H1 (cell line): ENCODE measurements around the gene BABAM2. TPM values are rescaled to one million over a fixed set of nuclear protein-coding genes. Genes with fewer than 3 reads are reported as not detected.

Experiments
- CTCF ChIA-PET: fragments of 300-600 bp; sonication (Branson Sonifier 250); formaldehyde crosslinking; loops from one replicate; lab custom pipeline; 2021; ENCODE audit not compliant: partially characterized antibody; lab: Charles Lee
- POLR2A ChIA-PET: fragments of 300-600 bp; sonication (Branson Sonifier 250); formaldehyde crosslinking; loops from one replicate; lab custom pipeline; 2021; ENCODE audit warnings: inconsistent platforms; ENCODE audit not compliant: partially characterized antibody; lab: Charles Lee
- DNase-seq, 2 experiments: peaks; one replicate each; pipeline versions ENCODE4 v3.0.0 to v3.0.0-alpha.2; 2010 to 2022; ENCODE audit warnings: low spot score in 2 of 2, low read depth in 1 of 2, mixed read lengths in 1 of 2
- FAIRE-seq: peaks from 2 replicates; lab custom pipeline; 2011; peaks lifted over from hg19 to GRCh38; lab: Jason Lieb, UNC
- H2AFZ ChIP-seq: 2 replicates; pipeline ENCODE4 v1.8.1; 2012; ENCODE audit warnings: low read length, inconsistent platforms
- H2AK5ac ChIP-seq: 2 replicates; pipeline ENCODE4 v1.6.1; 2013; ENCODE audit warnings: low read depth, low read length
- H2BK120ac ChIP-seq: replicated peaks from 2 replicates; pipeline ENCODE3; 2013; ENCODE audit warnings: low read depth, low read length, inconsistent platforms
- H2BK12ac ChIP-seq: 2 replicates; pipeline ENCODE4 v1.6.1; 2013; ENCODE audit warnings: low read depth, low read length
- H2BK15ac ChIP-seq: 2 replicates; pipeline ENCODE4 v1.6.1; 2013; ENCODE audit warnings: low read length
- H2BK20ac ChIP-seq: 2 replicates; pipeline ENCODE4 v1.6.1; 2013; ENCODE audit warnings: low read length
- H2BK5ac ChIP-seq: 2 replicates; pipeline ENCODE4 v1.6.1; 2013; ENCODE audit warnings: low read depth, low read length
- H3K14ac ChIP-seq: 2 replicates; pipeline ENCODE4 v1.6.1; 2013; ENCODE audit warnings: inconsistent platforms; ENCODE audit not compliant: insufficient read length
- H3K18ac ChIP-seq: 2 replicates; pipeline ENCODE4 v1.6.1; 2013; ENCODE audit warnings: low read length; ENCODE audit errors: extremely low read depth
- H3K23ac ChIP-seq: 2 replicates; pipeline ENCODE4 v1.6.1; 2013; ENCODE audit warnings: inconsistent platforms; ENCODE audit not compliant: insufficient read length
- H3K23me2 ChIP-seq: 2 replicates; pipeline ENCODE4 v1.6.1; 2013; ENCODE audit warnings: low read depth, low read length
- H3K27ac ChIP-seq: 2 replicates; pipeline ENCODE4 v1.6.1; 2011; ENCODE audit warnings: low read depth, low read length, inconsistent platforms
- H3K27me3 ChIP-seq, 4 experiments: replicated peaks in 1 of 4; 1 replicate in 1 of 4; 2 replicates in 3 of 4; pipeline versions ENCODE4 v1.6.1 to v1.8.1; 2011 to 2013; ENCODE audit warnings: low read length in 3 of 4, mild to moderate bottlenecking in 3 of 4, inconsistent platforms in 2 of 4, mixed read lengths in 2 of 4, moderate library complexity in 1 of 4; ENCODE audit not compliant: control insufficient read depth in 3 of 4, insufficient read depth in 3 of 4; ENCODE audit errors: extremely low read depth in 1 of 4
- H3K36me3 ChIP-seq, 4 experiments: 2 replicates each; pipeline versions ENCODE4 v1.6.1 to v1.8.1; 2011 to 2013; ENCODE audit warnings: mild to moderate bottlenecking in 4 of 4, low read length in 3 of 4, moderate library complexity in 2 of 4, control low read depth in 1 of 4, inconsistent platforms in 1 of 4; ENCODE audit not compliant: insufficient read depth in 4 of 4, control insufficient read depth in 2 of 4
- H3K4ac ChIP-seq: replicated peaks from 2 replicates; pipeline ENCODE3; 2013; ENCODE audit warnings: low read length, low read depth, mixed read lengths, inconsistent platforms; ENCODE audit not compliant: insufficient read length
- H3K4me1 ChIP-seq, 4 experiments: replicated peaks in 1 of 4; 1 replicate in 1 of 4; 2 replicates in 3 of 4; pipeline versions ENCODE4 v1.6.1 to v1.8.1; 2011 to 2013; ENCODE audit warnings: low read length in 3 of 4, inconsistent platforms in 2 of 4, mixed read lengths in 1 of 4; ENCODE audit not compliant: insufficient read depth in 4 of 4, control insufficient read depth in 3 of 4
- H3K4me2 ChIP-seq, 2 experiments: 2 replicates each; pipeline versions ENCODE4 v1.6.1 to v1.8.1; 2011 to 2013; ENCODE audit warnings: low read depth in 2 of 2, low read length in 2 of 2, control low read depth in 1 of 2, inconsistent platforms in 1 of 2, mild to moderate bottlenecking in 1 of 2; ENCODE audit not compliant: insufficient read depth in 1 of 2
- H3K4me3 ChIP-seq, 4 experiments: fragments of 200-600, 300-600 bp in 1 of 4; sonication (generic), shearing (Covaris generic), sonication (Bioruptor Twin) in 1 of 4; 2 replicates each; pipeline versions ENCODE4 v1.5.1 to v1.8.1; 2011 to 2016; ENCODE audit warnings: low read length in 4 of 4, low read depth in 3 of 4, control low read depth in 2 of 4, inconsistent platforms in 2 of 4, mild to moderate bottlenecking in 2 of 4, mixed read lengths in 1 of 4, moderate library complexity in 1 of 4; ENCODE audit not compliant: insufficient read depth in 2 of 4; ENCODE audit errors: extremely low read depth in 1 of 4
- H3K56ac ChIP-seq: replicated peaks from 2 replicates; pipeline ENCODE3; 2013; ENCODE audit warnings: low read depth, mild to moderate bottlenecking, mixed read lengths, low read length, inconsistent platforms; ENCODE audit not compliant: insufficient read length
- H3K79me1 ChIP-seq: 2 replicates; pipeline ENCODE4 v1.6.1; 2013; ENCODE audit warnings: low read depth, low read length, control low read depth
- H3K79me2 ChIP-seq, 2 experiments: 2 replicates each; pipeline versions ENCODE4 v1.6.1 to v1.8.1; 2012 to 2013; ENCODE audit warnings: low read length in 2 of 2, mild to moderate bottlenecking in 2 of 2, inconsistent platforms in 1 of 2; ENCODE audit not compliant: insufficient read depth in 2 of 2, control insufficient read depth in 1 of 2
- H3K9ac ChIP-seq, 4 experiments: replicated peaks in 1 of 4; 1 replicate in 1 of 4; 2 replicates in 3 of 4; pipeline versions ENCODE4 v1.6.1 to v1.8.1; 2011 to 2013; ENCODE audit warnings: low read depth in 3 of 4, low read length in 3 of 4, control low read depth in 2 of 4, mild to moderate bottlenecking in 2 of 4, moderate library complexity in 2 of 4, inconsistent platforms in 1 of 4; ENCODE audit errors: extremely low read depth in 1 of 4
- H3K9me3 ChIP-seq, 2 experiments: 2 replicates each; pipeline versions ENCODE4 v1.6.1 to v1.8.1; 2012 to 2013; ENCODE audit warnings: mild to moderate bottlenecking in 2 of 2, moderate library complexity in 2 of 2, control low read depth in 1 of 2, inconsistent platforms in 1 of 2, low read depth in 1 of 2, low read length in 1 of 2, mixed read lengths in 1 of 2; ENCODE audit not compliant: insufficient read depth in 2 of 2
- H4K20me1 ChIP-seq, 2 experiments: replicated peaks in 1 of 2; 2 replicates each; pipeline versions ENCODE3 to v1.8.1; 2011 to 2013; ENCODE audit warnings: inconsistent platforms in 2 of 2, low read length in 2 of 2, mild to moderate bottlenecking in 1 of 2; ENCODE audit not compliant: insufficient read depth in 2 of 2, control insufficient read depth in 1 of 2
- H4K5ac ChIP-seq: 2 replicates; pipeline ENCODE4 v1.6.1; 2013; ENCODE audit warnings: low read length, low read depth, mixed read lengths, inconsistent platforms; ENCODE audit not compliant: insufficient read length
- H4K8ac ChIP-seq: 2 replicates; pipeline ENCODE4 v1.8.0; 2013; ENCODE audit warnings: mild to moderate bottlenecking, moderate library complexity, low read length, inconsistent platforms; ENCODE audit not compliant: insufficient read depth; ENCODE audit errors: extremely low read depth
- H4K91ac ChIP-seq: replicated peaks from 2 replicates; pipeline ENCODE3; 2013; ENCODE audit warnings: low read length, mixed read lengths, inconsistent platforms; ENCODE audit not compliant: insufficient read length
- BACH1 ChIP-seq: IDR thresholded peaks from 2 replicates; pipeline ENCODE4 v1.6.1; 2012; ENCODE audit warnings: low read length, improper control_type of control experiment
- CBX5 ChIP-seq: fragments of 300-800, 300-1000 bp; sonication (generic); IDR thresholded peaks from 2 replicates; pipeline ENCODE4 v1.7.1; 2016; ENCODE audit warnings: antibody characterized with exemption, low read length, low read depth
- CTBP2 ChIP-seq: IDR thresholded peaks from 2 replicates; pipeline ENCODE4 v1.7.0; 2011; ENCODE audit warnings: borderline replicate concordance, mild to moderate bottlenecking, moderate library complexity, mixed read lengths, low read length; ENCODE audit not compliant: insufficient read depth, insufficient read length
- EP300 ChIP-seq, 2 experiments: IDR thresholded peaks; 1 replicate in 1 of 2; 2 replicates in 1 of 2; pipeline ENCODE4 v1.6.1; 2011 to 2012; ENCODE audit warnings: low read depth in 2 of 2, low read length in 2 of 2, mild to moderate bottlenecking in 2 of 2, borderline replicate concordance in 1 of 2, inconsistent platforms in 1 of 2, moderate library complexity in 1 of 2
- JUN ChIP-seq: IDR thresholded peaks from 2 replicates; pipeline ENCODE4 v1.6.1; 2011; ENCODE audit warnings: low read depth, mild to moderate bottlenecking, improper control_type of control experiment, low read length
- KDM4A ChIP-seq: IDR thresholded peaks from one replicate; pipeline ENCODE4 v1.7.1; 2012; ENCODE audit warnings: low read depth, mild to moderate bottlenecking, moderate library complexity, low read length, inconsistent platforms; ENCODE audit not compliant: severe bottlenecking
- KDM5A ChIP-seq: fragments of 200-600 bp; IDR thresholded peaks from 2 replicates; pipeline ENCODE4 v1.7.1; 2012; ENCODE audit warnings: mild to moderate bottlenecking, low read length, inconsistent platforms, mixed read lengths
- NANOG ChIP-seq: IDR thresholded peaks from 2 replicates; pipeline ENCODE4 v1.6.1; 2011; ENCODE audit warnings: low read length, low read depth, mild to moderate bottlenecking, inconsistent platforms; ENCODE audit not compliant: insufficient read depth, poor library complexity, severe bottlenecking
- NRF1 ChIP-seq: IDR thresholded peaks from 2 replicates; pipeline ENCODE4 v1.6.1; 2011; ENCODE audit warnings: mild to moderate bottlenecking, low read depth, low read length, improper control_type of control experiment
- PHF8 ChIP-seq: fragments of 200-600 bp; sonication (generic); conservative IDR thresholded peaks from 2 replicates; pipeline ENCODE4 v1.7.1; 2012; ENCODE audit warnings: low read depth, mild to moderate bottlenecking, inconsistent platforms, low read length, moderate library complexity
- POLR2AphosphoS5 ChIP-seq: IDR thresholded peaks from 2 replicates; pipeline ENCODE4 v1.6.1; 2011; ENCODE audit warnings: low read depth, low read length
- WGBS, 2 experiments: shearing (Covaris generic) in 1 of 2; methylation state at CpG; one replicate each; pipeline versions ENCODE4 v1.1.6 to v1.1.7; 2013 to 2015; ENCODE audit warnings: low lambda C conversion rate in 2 of 2, mixed read lengths in 2 of 2, inconsistent platforms in 1 of 2, low coverage in 1 of 2, missing lambda C conversion rate in 1 of 2; ENCODE audit not compliant: insufficient replicate concordance in 2 of 2, insufficient coverage in 1 of 2, insufficient read length in 1 of 2; ENCODE audit errors: extremely low coverage in 1 of 2, missing lambda C conversion rate in 1 of 2; 5-methylcytosine and 5-hydroxymethylcytosine counted together
- polyA plus RNA-seq, 7 experiments: library from polyadenylated mRNA; depleted of rRNA in 3 of 7; stranded (reverse) in 5 of 7; unstranded in 2 of 7; fragments of >200 nt in 5 of 7; fragments of 200-250 nt in 2 of 7; gene quantifications; 1 replicate in 5 of 7; 2 replicates in 1 of 7; 4 replicates in 1 of 7; pipeline versions ENCODE4 v1.2.1 to v1.2.3, GENCODE V29; 2011 to 2013; ENCODE audit warnings: missing spikeins in 2 of 7, mixed read lengths in 2 of 7
- total RNA-seq: library from RNA; stranded (reverse); fragmentation: NEBNext Ultra II Directional; extraction: Animal tissue kit (Norgen Biotek cat#: 25700); gene quantifications from 2 replicates; pipeline ENCODE4 v1.2.1, GENCODE V29; 2021

The BABAM2 gene
- total and polyA plus RNA-seq, 2 of the 8 experiments (the other 6 are each of a cell fraction or from before 2014, with no cell fraction given), result 15.8 to 20.9 TPM

DNA sequence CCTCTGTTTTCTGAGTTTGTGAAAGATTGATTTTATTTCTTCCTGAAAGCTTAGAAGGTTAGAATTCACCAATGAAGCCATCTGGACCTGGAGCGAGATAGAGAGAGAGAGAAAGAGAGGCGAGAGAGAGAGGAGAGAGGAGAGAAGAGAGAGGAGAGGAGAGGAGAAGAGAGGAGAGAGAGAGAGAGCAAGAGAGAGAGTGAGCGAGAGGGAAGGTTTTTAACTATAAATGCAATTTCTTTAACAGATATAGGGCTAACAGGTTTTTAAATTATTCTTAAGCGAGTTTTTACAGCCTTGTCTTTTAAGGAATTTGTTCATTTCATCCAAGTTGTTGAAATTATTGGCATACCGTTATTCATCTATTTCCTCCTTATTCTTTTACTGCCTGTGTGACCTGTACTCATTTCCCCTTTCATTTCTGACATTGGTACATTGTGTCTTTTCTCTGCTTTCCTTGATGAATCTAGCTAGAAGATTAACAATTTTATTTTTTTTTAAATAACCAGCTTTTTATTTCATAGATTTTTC lies 56.1 kb downstream of the BABAM2 start:
- H3K9ac ChIP-seq, result no peak overlapping the region
- peaks cover 0 to 2% of the 10 kb centered on the region in 2 experiments for H4K20me1 ChIP-seq
- no peak overlapping the region for H2BK120ac ChIP-seq
- no peak overlapping the region for H4K5ac ChIP-seq
- no peaks in the 10 kb centered on the region for H3K9me3 ChIP-seq
- H3K79me1 ChIP-seq, result no peaks in the 10 kb centered on the region
- no peak overlapping the region for H3K27ac ChIP-seq
- no peaks in the 10 kb centered on the region for H3K36me3 ChIP-seq
- FAIRE-seq (no peak), DNase-seq (no peak)
- H2AFZ ChIP-seq, result no peak overlapping the region
- ChIA-PET CTCF (no interaction called here), POLR2A (no interaction called here)
- H2BK15ac ChIP-seq, result no peak overlapping the region
- peaks cover 0 to 8% (median 4%) of the 10 kb centered on the region in 4 experiments; a peak in 5 of 7 replicates for H3K27me3 ChIP-seq
- H3K4me2 ChIP-seq, result no peak overlapping the region
- no peak overlapping the region for H3K4me3 ChIP-seq
- H3K79me2 ChIP-seq, result no peaks in the 10 kb centered on the region
- no peak overlapping the region for H3K14ac ChIP-seq
- H3K4ac ChIP-seq, result no peak overlapping the region
- H2BK5ac ChIP-seq, result no peak overlapping the region
- no peaks in the 10 kb centered on the region for H3K4me1 ChIP-seq
- H2AK5ac ChIP-seq, result no peak overlapping the region
- no peaks in the 10 kb centered on the region for H3K23me2 ChIP-seq
- no peak overlapping the region for H3K18ac ChIP-seq
- no peak overlapping the region for H3K23ac ChIP-seq
- H4K91ac ChIP-seq, result no peak overlapping the region
- no peak overlapping the region for H3K56ac ChIP-seq
- no peak overlapping the region for H2BK12ac ChIP-seq
- no peak overlapping the region for H2BK20ac ChIP-seq
- no peak overlapping the region for H4K8ac ChIP-seq
- WGBS, 2 experiments, result 73% methylated on average over 5 of the region's 5 CpGs; no CpG with 5 or more reads in 1 of the 2 experiments
- TF ChIP-seq PHF8 (no peak), EP300 (IDR thresholded peaks at IDR 0.05; ENCODE audit: borderline replicate concordance in 1 of 2, low read depth in 2 of 2, low read length in 2 of 2) (no peak), BACH1 (no peak), CBX5 (no peak), CTBP2 (no peak), POLR2AphosphoS5 (no peak), JUN (no peak), KDM4A (no peak), NRF1 (no peak), NANOG (no peak), KDM5A (no peak)
